Retinal pigment epithelial cell (primary cell): ENCODE data around the gene C1GALT1C1.

Source experiments
- DNase-seq: peaks from one replicate; pipeline ENCODE4 v3.0.0-alpha.2; 2010; ENCODE audit warnings: low read depth
- H3K4me3 ChIP-seq: 2 replicates; pipeline ENCODE4 v1.5.1; 2011; ENCODE audit warnings: mild to moderate bottlenecking, low read length, control low read depth, moderate library complexity
- TF ChIP-seq, protein P1 (sequence below): conservative IDR thresholded peaks from 2 replicates; pipeline ENCODE4 v1.5.1; 2011; ENCODE audit warnings: low read depth, low read length, control low read depth, inconsistent platforms

The C1GALT1C1 gene

DNA sequence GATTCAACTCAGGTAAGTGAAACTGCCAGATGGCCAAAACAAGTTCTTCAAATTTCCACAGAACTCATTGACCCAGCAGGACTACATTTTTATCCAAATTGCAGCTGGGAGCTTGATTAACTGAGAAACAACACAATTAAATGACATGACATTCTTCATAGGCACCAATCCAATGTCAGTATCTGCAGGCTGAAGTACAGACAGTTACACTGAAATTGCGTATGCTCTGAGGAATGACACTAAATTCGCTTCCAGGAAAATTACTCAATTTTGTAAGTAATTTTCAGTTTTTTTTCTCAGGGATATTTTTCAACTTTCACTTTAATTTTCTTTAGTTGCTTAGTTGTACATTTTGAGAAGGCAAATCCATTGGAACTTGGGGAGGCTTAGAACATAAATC lies 4.5 kb downstream of the C1GALT1C1 start:
- no peak for DNase-seq
- no peak overlapping the region for H3K4me3 ChIP-seq
- TF ChIP-seq, protein P1, sequence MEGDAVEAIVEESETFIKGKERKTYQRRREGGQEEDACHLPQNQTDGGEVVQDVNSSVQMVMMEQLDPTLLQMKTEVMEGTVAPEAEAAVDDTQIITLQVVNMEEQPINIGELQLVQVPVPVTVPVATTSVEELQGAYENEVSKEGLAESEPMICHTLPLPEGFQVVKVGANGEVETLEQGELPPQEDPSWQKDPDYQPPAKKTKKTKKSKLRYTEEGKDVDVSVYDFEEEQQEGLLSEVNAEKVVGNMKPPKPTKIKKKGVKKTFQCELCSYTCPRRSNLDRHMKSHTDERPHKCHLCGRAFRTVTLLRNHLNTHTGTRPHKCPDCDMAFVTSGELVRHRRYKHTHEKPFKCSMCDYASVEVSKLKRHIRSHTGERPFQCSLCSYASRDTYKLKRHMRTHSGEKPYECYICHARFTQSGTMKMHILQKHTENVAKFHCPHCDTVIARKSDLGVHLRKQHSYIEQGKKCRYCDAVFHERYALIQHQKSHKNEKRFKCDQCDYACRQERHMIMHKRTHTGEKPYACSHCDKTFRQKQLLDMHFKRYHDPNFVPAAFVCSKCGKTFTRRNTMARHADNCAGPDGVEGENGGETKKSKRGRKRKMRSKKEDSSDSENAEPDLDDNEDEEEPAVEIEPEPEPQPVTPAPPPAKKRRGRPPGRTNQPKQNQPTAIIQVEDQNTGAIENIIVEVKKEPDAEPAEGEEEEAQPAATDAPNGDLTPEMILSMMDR: no peak

DNA sequence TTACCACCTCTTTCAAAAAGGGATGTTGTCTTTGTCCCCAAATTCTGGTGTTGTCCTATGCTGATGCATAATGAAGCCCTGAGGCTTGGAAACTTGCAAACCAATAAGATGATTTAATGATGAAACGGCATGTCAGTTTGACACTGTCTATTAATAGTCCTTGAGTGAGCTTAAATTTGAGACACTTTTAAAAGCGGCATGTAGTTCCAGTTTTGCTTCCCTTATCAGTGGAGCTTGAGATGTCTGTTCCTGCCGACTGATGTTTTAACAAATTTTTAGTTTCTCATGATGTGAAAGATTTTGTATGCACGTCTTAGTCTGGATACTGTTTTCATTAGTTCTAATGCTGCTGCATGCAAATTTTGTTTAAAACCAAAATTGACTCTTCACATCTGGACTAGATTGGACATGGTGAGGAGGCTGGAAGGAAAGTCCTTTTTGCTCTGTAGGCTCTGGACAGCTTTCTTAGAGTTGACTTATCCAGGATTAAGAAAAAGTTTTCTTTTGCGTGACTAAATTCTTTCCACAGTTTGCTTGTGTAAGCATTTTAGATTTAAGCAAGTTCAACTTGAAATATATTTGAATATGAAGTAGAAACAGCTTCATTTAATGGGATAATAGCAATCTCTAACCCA lies 11.7 kb downstream of the C1GALT1C1 start:
- no peak overlapping the region for H3K4me3 ChIP-seq
- TF ChIP-seq, protein P1: no peak
- DNase-seq: no peak

DNA sequence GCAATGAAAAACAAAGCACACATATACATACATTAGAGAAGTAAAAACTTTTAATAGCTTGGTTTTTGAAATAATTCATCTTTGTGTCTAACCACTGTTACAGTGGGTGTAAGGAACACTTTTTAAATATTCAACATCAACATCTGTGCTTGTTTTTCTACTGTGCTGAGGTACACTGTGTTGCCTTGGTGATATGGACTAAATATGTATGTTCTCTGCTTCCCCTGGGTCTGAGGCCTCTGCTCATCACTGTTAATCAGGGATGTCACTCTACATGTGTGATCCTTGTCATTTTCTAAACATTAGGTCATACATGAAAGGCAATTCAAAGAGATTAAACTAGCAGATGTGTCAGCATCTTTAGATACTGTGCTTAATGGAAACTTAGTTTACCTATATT lies 15.0 kb downstream of the C1GALT1C1 start:
- no peak overlapping the region for H3K4me3 ChIP-seq
- no peak for DNase-seq
- TF ChIP-seq, protein P1: no peak

DNA sequence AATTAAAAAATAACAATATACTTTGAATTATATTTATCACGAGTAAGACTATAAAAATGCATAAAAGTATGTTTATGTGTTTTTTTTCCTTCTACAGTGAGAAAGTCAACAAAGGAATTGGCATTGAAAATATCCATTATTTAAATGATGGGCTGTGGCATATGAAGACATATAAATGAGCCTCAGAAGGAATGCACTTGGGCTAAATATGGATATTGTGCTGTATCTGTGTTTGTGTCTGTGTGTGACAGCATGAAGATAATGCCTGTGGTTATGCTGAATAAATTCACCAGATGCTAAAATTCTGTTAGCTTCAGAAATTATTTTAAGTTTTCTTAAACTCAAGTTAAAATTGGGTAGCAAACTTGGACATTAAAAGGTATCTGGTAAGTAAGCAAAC lies 17.8 kb downstream of the C1GALT1C1 start:
- no peak for DNase-seq
- TF ChIP-seq, protein P1: no peak

DNA sequence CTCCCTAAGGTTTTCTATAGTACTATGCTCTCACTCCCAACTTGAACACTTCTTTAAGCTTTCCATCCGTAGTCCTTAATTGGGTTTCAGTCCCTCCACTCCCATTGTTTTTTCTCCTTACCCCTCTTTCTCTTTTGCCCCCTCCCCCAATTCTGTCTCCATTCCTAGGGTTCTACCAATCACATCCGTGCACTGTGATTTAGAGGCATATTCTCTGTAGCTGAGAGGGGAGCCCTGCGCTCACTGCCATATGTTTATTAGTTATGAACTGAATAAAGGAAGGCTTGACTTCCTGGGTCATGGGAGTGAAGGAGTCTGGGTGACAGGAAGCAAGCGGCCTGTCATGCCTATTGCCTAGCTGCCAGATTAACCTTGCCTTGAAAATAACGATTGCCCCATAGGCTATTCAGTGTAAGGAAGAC lies 25.5 kb downstream of the C1GALT1C1 start:
- peak overlapping the region; percentile 63 for H3K4me3 ChIP-seq
- peak; percentile 9 for DNase-seq
- TF ChIP-seq, protein P1: no peak

More for the DNA sequence above, 17.8 kb downstream of the C1GALT1C1 start:
- H3K4me3 ChIP-seq: no peak overlapping the region

DNA sequence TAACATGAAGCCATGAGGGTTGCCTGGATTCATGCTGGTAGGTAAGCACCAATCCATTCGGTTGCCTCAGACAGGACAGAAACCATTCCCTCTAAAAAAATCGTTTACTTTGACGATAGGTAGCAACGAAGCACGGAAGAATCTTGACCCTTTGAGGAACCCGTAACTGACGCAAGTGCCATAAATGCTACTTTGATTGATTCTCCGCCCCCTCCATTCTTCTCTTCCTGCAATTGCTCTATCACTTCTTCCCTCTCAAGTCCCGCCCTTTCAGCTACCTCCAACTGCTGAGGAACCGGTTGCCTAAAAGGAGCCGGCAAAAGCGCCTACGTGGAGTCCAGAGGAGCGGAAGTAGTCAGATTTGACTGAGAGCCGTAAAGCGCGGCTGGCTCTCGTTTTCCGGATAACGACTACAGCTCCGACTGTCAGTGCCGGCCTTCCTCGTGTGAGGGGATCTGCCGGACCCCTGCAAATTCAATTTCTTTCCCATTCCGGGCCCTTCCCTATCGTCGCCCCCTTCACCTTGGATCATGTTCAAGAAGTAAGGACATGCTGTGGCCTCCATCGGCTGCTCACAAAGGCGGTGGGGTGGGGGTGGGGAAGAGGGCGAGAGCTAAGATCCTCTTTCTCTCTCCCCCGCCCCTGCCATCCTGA lies 26.0 kb downstream of the C1GALT1C1 start, which contains the start of gene MCTS1:
Gene MCTS1 (plus strand): TSS at position 395 of the 654 bp plus-strand sequence. CDS start 136 bp downstream, at position 531.
- peak within 1 kb of the TSS; percentile 63 for H3K4me3 ChIP-seq
- peak; percentile 82 for DNase-seq

More for the DNA sequence above, 26.0 kb downstream of the C1GALT1C1 start, which contains the start of gene MCTS1:
- TF ChIP-seq, protein P1: no peak
